NCI-H2029 treated with DMSO at 0.1 percent for 48 hours (cell line): ENCODE results near the gene SPDYE11.
"Not testable (repeated sequence)": the region's sequence is repeated elsewhere in the genome, so short reads cannot be mapped to it uniquely, and the experiment has no call there.

ENCODE experiments used
- DNase-seq: peaks from one replicate; lab custom pipeline; 2025; lab: John Stamatoyannopoulos, UW

SPDYE11 gene

GRCh38 chr7:73057811-73058210 lies at the start of gene SPDYE11:
TSS of gene SPDYE11 (minus strand) at chr7:73057911. CDS start at chr7:73056111, 1,800 bp downstream.
- DNase-seq = not testable (repeated sequence)

GRCh38 chr7:73085938-73086337 lies 28.2 kb upstream of the SPDYE11 start, which contains the start of gene SPDYE9:
TSS of gene SPDYE9 (minus strand) at chr7:73086038. CDS start at chr7:73084238, 1,800 bp downstream.
- not testable (repeated sequence) for DNase-seq

GRCh38 chr7:73029666-73030065 lies 28.0 kb downstream of the SPDYE11 start, which contains the start of gene SPDYE8:
TSS of gene SPDYE8 (minus strand) at chr7:73029766. CDS start at chr7:73027966, 1,800 bp downstream.
- not testable (repeated sequence) for DNase-seq

GRCh38 chr7:73006491-73006890 lies 51.2 kb downstream of the SPDYE11 start:
- DNase-seq = not testable (repeated sequence)

- not testable (repeated sequence) for DNase-seq
Measured at GRCh38 chr7:73005693-73006447, 51.8 kb downstream of the SPDYE11 start.

GRCh38 chr7:73005356-73005692 lies 52.4 kb downstream of the SPDYE11 start:
- DNase-seq = not testable (repeated sequence)

GRCh38 chr7:72997887-72998468 lies 59.7 kb downstream of the SPDYE11 start:
- not testable (repeated sequence) for DNase-seq
